GM18867 (cell line): ENCODE data around the gene PLXNA2.

Source experiments
- ATAC-seq: cut with Tn5 transposase; IDR thresholded peaks from one replicate; pipeline ENCODE4 v1.9.1; 2021; ENCODE audit warnings: mild to moderate bottlenecking, moderate library complexity; ENCODE audit not compliant: unreplicated experiment

The PLXNA2 gene

DNA sequence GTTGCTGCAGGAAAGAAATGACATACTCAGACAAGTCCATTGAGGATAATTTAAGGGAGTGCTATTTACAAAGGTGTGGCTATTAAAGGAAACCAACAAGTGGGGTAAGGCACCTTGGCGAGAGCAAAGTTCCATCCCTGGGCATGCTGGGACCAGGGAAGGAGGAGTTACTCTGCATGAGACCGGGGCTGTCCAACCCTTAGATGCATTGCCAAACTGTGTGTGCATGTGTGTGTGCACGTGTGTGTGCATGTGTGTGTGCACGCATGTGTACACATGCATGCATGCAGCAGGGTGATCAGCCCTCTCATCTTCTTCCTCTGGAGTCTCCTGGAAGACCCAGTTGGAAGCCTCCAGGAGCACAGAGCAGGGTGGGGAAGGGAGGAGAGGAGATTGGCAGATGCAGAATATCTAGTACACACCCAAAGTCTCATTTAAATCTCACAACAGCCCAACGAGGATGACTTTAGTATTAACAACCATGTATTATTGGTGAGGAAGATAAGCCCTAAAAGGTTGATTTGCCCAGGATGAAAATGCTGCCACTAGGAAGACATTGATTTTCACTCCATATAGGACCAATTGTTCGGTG lies 261.0 kb downstream of the PLXNA2 start:
- ATAC-seq: no peak

DNA sequence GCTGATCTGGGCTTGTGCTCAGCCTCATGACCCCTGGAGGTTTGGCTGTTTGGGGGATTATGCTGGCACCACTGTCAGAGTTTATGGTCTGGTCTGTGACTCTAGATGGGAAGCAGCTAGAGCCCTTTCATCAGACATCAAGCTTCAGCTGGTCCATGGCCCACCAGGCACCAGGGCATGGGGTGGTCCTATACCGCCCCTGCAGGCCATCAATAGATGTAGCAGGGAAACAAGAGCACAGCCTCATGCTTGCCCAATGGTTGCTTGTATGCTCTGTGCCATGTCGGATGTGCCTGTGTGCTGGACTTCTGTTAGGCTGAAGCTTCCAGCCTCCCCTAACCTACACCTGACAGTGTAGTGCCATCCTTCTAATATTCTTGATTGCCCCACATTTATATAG lies 262.2 kb downstream of the PLXNA2 start:
- peak; percentile 78 for ATAC-seq

DNA sequence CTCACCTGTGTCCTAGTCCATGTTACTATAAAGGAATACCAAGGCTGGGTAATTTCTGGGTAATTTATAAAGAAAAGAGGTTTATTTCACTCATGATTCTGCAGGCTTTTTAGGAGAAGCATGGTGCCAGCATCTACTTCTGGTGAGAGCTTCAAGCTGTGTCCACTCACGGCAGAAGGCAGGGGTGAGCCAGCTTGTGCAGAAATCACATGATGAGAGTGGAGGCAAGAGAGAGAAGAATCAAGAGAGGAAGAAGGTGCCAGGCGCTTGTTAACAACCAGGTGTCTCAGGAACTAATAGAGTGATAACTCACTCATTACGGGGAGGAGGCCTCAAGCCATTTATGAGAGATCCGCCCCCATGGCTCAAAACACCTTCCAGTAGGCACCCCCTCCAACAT lies 265.7 kb downstream of the PLXNA2 start:
- no peak for ATAC-seq

DNA sequence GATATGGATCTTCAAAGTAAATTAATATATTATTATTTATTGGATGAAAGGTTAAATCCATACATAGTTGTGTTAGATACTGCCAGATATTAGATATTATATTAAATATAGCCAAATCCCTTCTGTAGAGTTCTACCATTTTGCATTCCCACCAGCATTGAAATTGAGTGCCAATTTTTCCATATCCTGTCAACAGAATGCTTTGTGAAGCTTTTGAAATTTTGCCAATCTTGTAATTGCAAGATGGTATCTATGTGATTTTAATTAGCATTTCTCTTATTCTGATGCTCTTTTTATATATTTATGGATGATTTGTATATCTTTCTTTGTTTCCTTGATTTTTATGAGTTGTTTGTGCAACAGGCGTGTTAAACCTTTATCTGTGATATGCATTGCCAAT lies 266.3 kb downstream of the PLXNA2 start:
- no peak for ATAC-seq

DNA sequence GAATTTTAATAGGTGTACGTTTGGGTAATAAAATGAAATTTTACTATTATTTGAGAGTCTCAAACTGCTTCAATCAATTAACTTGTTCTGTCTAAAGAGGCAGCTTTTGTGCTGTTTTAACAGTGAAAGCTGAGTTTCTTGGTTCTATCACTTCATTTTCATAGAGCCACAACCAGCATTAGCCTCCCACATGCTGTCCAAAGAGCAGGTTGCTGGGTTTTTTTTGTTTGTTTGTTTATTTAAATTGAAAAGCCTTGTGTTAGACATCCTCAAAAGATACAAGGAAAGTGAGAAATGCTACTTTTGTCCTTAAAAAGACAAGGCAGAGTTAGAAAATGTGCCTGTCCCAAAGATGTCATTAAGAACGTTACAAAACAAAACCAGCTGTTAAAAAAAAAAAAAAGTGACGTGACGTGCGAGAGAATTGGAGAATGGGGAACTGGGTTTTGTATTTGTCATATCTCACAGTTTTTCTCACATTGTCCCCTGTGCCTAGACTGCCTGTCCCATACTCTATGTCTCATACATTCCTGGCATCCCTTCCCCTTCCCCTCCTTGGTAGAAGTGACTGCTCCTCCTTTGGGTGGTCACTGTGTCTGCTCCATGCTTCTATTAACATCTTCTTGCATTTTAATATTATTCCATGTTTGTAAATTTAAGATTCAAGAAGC lies 270.2 kb downstream of the PLXNA2 start:
- no peak for ATAC-seq

DNA sequence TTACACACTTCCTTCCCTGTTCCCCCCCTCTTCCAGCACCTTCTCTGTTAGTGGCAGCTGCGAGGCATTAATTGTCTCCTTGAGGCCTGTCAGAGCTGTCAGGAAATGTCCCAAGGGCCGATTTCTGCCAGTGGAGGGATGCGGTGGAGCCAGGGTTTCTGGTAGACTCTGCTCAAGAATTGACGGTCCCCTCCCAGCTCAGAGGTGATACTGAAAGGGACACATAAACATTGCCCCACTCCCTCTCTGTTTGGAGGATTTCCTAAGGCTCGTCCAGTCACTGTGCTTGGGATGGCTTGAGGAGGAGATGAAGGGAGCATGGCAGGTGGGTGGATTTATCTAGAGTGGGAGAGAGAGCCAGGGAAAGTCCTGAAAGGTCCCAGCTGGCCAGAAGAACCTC lies 271.8 kb downstream of the PLXNA2 start:
- ATAC-seq: no peak
